Gastrocnemius medialis (tissue), 4 donors: ENCODE results near the gene CYP8B1. TPM values are rescaled to one million over a fixed set of nuclear protein-coding genes. Genes with fewer than 3 reads are reported as not detected.

Experiments
- ATAC-seq, 2 donors: fragments of 150-250 bp; one replicate each; pipeline ENCODE4 v1.9.1; 2016
- DNase-seq, 2 donors: peaks; one replicate each; pipeline ENCODE4 v3.0.0-alpha.2; 2019
- H3K27ac ChIP-seq, 4 donors: fragments of 200-600 bp; sonication (generic); 1 replicate in 1 of 4; 2 replicates in 3 of 4; pipeline ENCODE4 v1.5.1; 2016 to 2018; ENCODE audit warnings: mild to moderate bottlenecking in 2 of 4, moderate library complexity in 1 of 4
- H3K27me3 ChIP-seq, 3 donors: fragments of 200-600 bp; sonication (generic) in 2 of 3; 1 replicate in 1 of 3; 2 replicates in 2 of 3; pipeline versions ENCODE4 v1.5.1 to v1.6.0; 2016 to 2019; ENCODE audit warnings: mild to moderate bottlenecking in 1 of 3, moderate library complexity in 1 of 3
- H3K36me3 ChIP-seq, 2 donors: fragments of 200-600 bp; sonication (generic) in 1 of 2; one replicate each; pipeline ENCODE4 v1.5.1; 2017 to 2018
- H3K4me1 ChIP-seq, 2 donors: fragments of 200-600 bp; sonication (generic) in 1 of 2; one replicate each; pipeline ENCODE4 v1.5.1; 2016 to 2017; ENCODE audit warnings: mild to moderate bottlenecking in 2 of 2
- H3K4me3 ChIP-seq, 4 donors: fragments of 200-600 bp; sonication (generic) in 3 of 4; 1 replicate in 1 of 4; 2 replicates in 3 of 4; pipeline ENCODE4 v1.5.1; 2016 to 2019; ENCODE audit warnings: mild to moderate bottlenecking in 2 of 4
- H3K9me3 ChIP-seq, 3 donors: fragments of 200-600 bp; sonication (generic) in 2 of 3; 1 replicate in 1 of 3; 2 replicates in 2 of 3; pipeline ENCODE4 v1.5.1; 2016 to 2019
- POLR2A ChIP-seq, 2 donors: fragments of 450-650 bp; IDR thresholded peaks; one replicate each; pipeline ENCODE4 v1.6.1; 2017; ENCODE audit warnings: antibody characterized with exemption in 2 of 2, mild to moderate bottlenecking in 2 of 2, moderate library complexity in 2 of 2
- in situ Hi-C, 4 donors: fragments of 200-750 bp; cut with MboI; loops; one replicate each; pipeline versions ENCODE4 v1.15.0 to v1.8.0; 2017; ENCODE audit warnings: low sequenced_read_pairs in 4 of 4
- intact Hi-C: fragments of 100-400 bp; cut with DNase I; formaldehyde crosslinking; loops from one replicate; pipeline ENCODE4 v1.15.1; 2023; ENCODE audit warnings: low total_unique reads
- total RNA-seq, 4 donors: library from RNA; depleted of rRNA; stranded (reverse); fragments of >200 nt; gene quantifications; one replicate each; pipeline versions ENCODE4 v1.1.0 to v1.2.3, GENCODE V29; 2016
- TF ChIP-seq, protein P1 (sequence below), 5 experiments: fragments of 450-650 bp in 3 of 5; fragments of 200-600 bp in 2 of 5; sonication (generic) in 2 of 5; IDR thresholded peaks in 4 of 5; conservative IDR thresholded peaks in 1 of 5; 1 replicate in 4 of 5; 2 replicates in 1 of 5; pipeline ENCODE4 v1.5.1; 2016 to 2019; ENCODE audit warnings: antibody characterized with exemption in 5 of 5, mild to moderate bottlenecking in 3 of 5, moderate library complexity in 3 of 5

CYP8B1 gene
- total RNA-seq, 4 donors from 2014 or later, result 0.62 to 0.93 TPM; not detected in 2

DNA sequence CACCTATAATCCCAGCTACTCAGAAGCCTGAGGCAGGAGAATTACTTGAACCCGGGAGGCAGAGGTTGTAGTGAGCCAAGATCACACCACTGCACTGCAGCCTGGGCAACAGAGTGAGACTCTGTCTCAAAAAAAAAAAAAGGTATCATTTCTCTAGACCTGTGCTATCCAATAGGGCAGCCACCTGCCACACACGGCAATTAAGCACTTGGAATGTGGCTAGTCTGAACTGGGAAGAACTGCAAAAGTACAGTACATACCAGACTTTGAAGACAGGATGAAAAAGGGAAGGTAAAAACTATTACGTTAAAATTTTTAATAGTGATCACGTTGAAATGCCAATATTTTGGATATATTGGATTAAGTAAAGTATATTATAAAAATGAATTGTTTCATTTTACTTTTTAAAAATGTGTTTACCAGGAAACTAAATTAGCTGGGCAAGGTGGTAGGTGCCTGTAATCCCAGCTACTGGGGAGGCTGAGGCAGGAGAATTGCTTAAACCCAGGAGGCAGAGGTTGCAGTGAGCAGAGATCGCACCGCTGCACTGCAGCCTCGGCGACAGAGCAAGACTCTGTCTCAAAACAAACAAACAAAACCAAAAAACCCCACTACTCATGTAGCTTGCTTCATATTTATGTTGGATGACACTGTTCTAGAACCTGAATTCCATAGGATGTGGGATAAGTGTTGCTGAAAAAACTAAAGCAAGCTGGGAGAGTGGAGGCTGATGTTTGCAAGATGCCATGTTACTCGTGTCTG lies 2.3 kb downstream of the CYP8B1 start:
- intact Hi-C loops, result no loop called here
- no peaks in the 10 kb centered on the region for H3K27me3 ChIP-seq
- H3K4me3 ChIP-seq, result no peak overlapping the region
- H3K36me3 ChIP-seq, result no peaks in the 10 kb centered on the region
- no peak for TF ChIP-seq POLR2A (IDR thresholded peaks at IDR 0.05)
- in situ Hi-C loops, result no loop called here
- H3K27ac ChIP-seq, result no peak overlapping the region
- no peaks in the 10 kb centered on the region for H3K9me3 ChIP-seq
- ATAC-seq, result no peak
- peaks cover 0 to 5% of the 10 kb centered on the region in 2 donors for H3K4me1 ChIP-seq
- DNase-seq, result no peak

GRCh38 chr3:42872718-42873117 lies 3.0 kb downstream of the CYP8B1 start:
- no peak overlapping the region for H3K4me3 ChIP-seq
- peaks cover 0 to 5% of the 10 kb centered on the region in 2 donors for H3K4me1 ChIP-seq
- H3K36me3 ChIP-seq, result no peaks in the 10 kb centered on the region
- DNase-seq, result no peak
- no peaks in the 10 kb centered on the region for H3K27me3 ChIP-seq
- TF ChIP-seq POLR2A (IDR thresholded peaks at IDR 0.05), result no peak
- TF ChIP-seq, protein P1, sequence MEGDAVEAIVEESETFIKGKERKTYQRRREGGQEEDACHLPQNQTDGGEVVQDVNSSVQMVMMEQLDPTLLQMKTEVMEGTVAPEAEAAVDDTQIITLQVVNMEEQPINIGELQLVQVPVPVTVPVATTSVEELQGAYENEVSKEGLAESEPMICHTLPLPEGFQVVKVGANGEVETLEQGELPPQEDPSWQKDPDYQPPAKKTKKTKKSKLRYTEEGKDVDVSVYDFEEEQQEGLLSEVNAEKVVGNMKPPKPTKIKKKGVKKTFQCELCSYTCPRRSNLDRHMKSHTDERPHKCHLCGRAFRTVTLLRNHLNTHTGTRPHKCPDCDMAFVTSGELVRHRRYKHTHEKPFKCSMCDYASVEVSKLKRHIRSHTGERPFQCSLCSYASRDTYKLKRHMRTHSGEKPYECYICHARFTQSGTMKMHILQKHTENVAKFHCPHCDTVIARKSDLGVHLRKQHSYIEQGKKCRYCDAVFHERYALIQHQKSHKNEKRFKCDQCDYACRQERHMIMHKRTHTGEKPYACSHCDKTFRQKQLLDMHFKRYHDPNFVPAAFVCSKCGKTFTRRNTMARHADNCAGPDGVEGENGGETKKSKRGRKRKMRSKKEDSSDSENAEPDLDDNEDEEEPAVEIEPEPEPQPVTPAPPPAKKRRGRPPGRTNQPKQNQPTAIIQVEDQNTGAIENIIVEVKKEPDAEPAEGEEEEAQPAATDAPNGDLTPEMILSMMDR (IDR thresholded peaks at IDR 0.05 in 4 of 5, conservative IDR thresholded peaks at IDR 0.05 in 1 of 5), result no peak
- intact Hi-C loops (no loop called here), in situ Hi-C loops (no loop called here)
- no peaks in the 10 kb centered on the region for H3K9me3 ChIP-seq
- ATAC-seq, result no peak
- H3K27ac ChIP-seq, result no peak overlapping the region

- in situ Hi-C loops, result no loop called here
- intact Hi-C loops, result no loop called here
- H3K36me3 ChIP-seq, result no peaks in the 10 kb centered on the region
- H3K27me3 ChIP-seq, result no peaks in the 10 kb centered on the region
- peaks cover 0 to 5% of the 10 kb centered on the region in 2 donors for H3K4me1 ChIP-seq
- no peak for DNase-seq
- ATAC-seq, result no peak
- no peak overlapping the region for H3K27ac ChIP-seq
- no peaks in the 10 kb centered on the region for H3K9me3 ChIP-seq
- no peak overlapping the region for H3K4me3 ChIP-seq
- TF ChIP-seq POLR2A (IDR thresholded peaks at IDR 0.05), result no peak
- TF ChIP-seq, protein P1 (IDR thresholded peaks at IDR 0.05 in 4 of 5, conservative IDR thresholded peaks at IDR 0.05 in 1 of 5), result no peak
Measured at GRCh38 chr3:42871592-42872196, 4.0 kb downstream of the CYP8B1 start.

- TF ChIP-seq POLR2A (IDR thresholded peaks at IDR 0.05), result no peak
- TF ChIP-seq, protein P1 (IDR thresholded peaks at IDR 0.05 in 4 of 5, conservative IDR thresholded peaks at IDR 0.05 in 1 of 5), result no peak
- no peak overlapping the region for H3K4me3 ChIP-seq
- no peak for DNase-seq
- intact Hi-C loops, result no loop called here
- H3K27ac ChIP-seq, result no peak overlapping the region
- no peaks in the 10 kb centered on the region for H3K9me3 ChIP-seq
- H3K36me3 ChIP-seq, result no peaks in the 10 kb centered on the region
- no peak for ATAC-seq
- in situ Hi-C loops, result no loop called here
- no peaks in the 10 kb centered on the region for H3K27me3 ChIP-seq
- H3K4me1 ChIP-seq, result peaks cover 0 to 5% of the 10 kb centered on the region in 2 donors
Measured at GRCh38 chr3:42868841-42869240, 6.8 kb downstream of the CYP8B1 start.

DNA sequence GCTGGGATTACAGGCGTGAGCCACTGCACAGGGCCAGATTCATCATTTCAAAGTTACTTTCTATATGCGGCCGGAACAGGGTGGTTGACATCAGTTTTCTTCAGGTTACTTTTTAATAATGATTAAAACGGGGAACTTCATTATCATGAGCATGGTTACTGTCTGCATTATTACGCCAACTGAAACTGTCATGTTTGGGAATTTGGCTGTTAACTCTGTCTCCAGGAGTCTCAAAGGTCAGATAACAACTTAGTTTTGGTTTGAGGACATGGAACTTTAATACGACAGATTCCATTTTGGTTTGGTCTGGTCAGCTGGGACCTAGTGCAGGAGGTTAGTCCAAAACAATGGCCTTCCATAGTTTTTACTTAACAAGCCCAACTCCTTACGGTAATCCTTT lies 8.5 kb downstream of the CYP8B1 start:
- in situ Hi-C loops, result no loop called here
- Histone ChIP-seq H3K9me3 (no peaks in the 10 kb centered on the region), H3K27ac (no peak overlapping the region), H3K27me3 (no peaks in the 10 kb centered on the region), H3K4me3 (no peak overlapping the region), H3K36me3 (no peaks in the 10 kb centered on the region), H3K4me1 (peaks cover 0 to 4% of the 10 kb centered on the region in 2 donors)
- no peak for TF ChIP-seq POLR2A (IDR thresholded peaks at IDR 0.05)
- TF ChIP-seq, protein P1 (IDR thresholded peaks at IDR 0.05 in 4 of 5, conservative IDR thresholded peaks at IDR 0.05 in 1 of 5), result no peak
- no peak for ATAC-seq
- intact Hi-C loops, result no loop called here
- DNase-seq, result no peak
